ENCODE data around the gene CYB5D1.

Gene CYB5D1

GRCh38 chr17:7833795-7834541, 23.8 kb upstream of the CYB5D1 start, which contains the start of gene KDM6B:
TSS of gene KDM6B (plus strand) at chr17:7834217. CDS start at chr17:7845555, 11,338 bp downstream.
- peak within 1 kb of the TSS; percentile 98 to 99 for H3K27ac ChIP-seq (ENCODE audit: low read depth in 2 of 2, low read length in 2 of 2)
- no peaks in the 10 kb centered on the region for H3K9me3 ChIP-seq (ENCODE audit: control insufficient read depth in 2 of 2, low read length in 2 of 2)
- H3K27me3 ChIP-seq (ENCODE audit: control insufficient read depth in 2 of 2, insufficient read depth in 2 of 2, low read length in 2 of 2) = peaks cover 0 to 5% of the 10 kb centered on the region in 2 donors

DNA sequence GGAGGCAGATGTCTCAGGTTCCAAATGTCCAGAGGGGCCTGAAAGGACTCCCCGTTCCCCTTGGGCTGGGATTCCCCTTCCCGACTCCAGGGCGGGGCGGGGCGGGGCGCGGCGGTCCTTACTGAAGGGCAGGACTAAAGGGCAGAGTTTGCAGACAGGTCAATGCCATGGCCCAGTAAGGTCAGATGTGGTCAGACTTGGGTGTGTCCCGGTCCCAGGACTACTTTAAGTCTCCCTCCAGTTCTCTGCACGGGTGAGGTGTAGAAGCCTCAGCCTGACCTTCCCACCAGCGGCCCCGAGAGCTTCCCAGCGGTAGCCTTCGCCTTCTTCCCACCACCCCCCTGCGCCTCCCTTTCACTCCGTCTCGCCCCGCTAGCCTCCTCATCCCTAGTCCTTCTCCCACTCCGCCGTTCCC, 23.3 kb upstream of the CYB5D1 start:
- Histone ChIP-seq H3K4me1 (ENCODE audit: control insufficient read depth in 2 of 2, insufficient read depth in 2 of 2, low read length in 2 of 2) (peaks cover 38 to 44% of the 10 kb centered on the region in 2 donors), H3K36me3 (ENCODE audit: control insufficient read depth in 2 of 2, insufficient read depth in 2 of 2, low read length in 2 of 2) (no peaks in the 10 kb centered on the region), H3K27me3 (ENCODE audit: control insufficient read depth in 2 of 2, insufficient read depth in 2 of 2, low read length in 2 of 2) (peaks cover 0 to 5% of the 10 kb centered on the region in 2 donors), H3K27ac (ENCODE audit: low read depth in 2 of 2, low read length in 2 of 2) (peak overlapping the region; percentile 98 to 99), H3K9me3 (ENCODE audit: control insufficient read depth in 2 of 2, low read length in 2 of 2) (no peaks in the 10 kb centered on the region), H3K9ac (ENCODE audit: low read depth in 1 of 2, low read length in 2 of 2) (peak overlapping the region; percentile 85 to 96), H3K4me3 (ENCODE audit: low read length in 2 of 2) (peak overlapping the region; percentile 91 to 94)

More at GRCh38 chr17:7833795-7834541, 23.8 kb upstream of the CYB5D1 start, which contains the start of gene KDM6B:
- Histone ChIP-seq H3K36me3 (ENCODE audit: control insufficient read depth in 2 of 2, insufficient read depth in 2 of 2, low read length in 2 of 2) (no peaks in the 10 kb centered on the region), H3K4me1 (ENCODE audit: control insufficient read depth in 2 of 2, insufficient read depth in 2 of 2, low read length in 2 of 2) (peaks cover 32 to 39% of the 10 kb centered on the region in 2 donors), H3K4me3 (ENCODE audit: low read length in 2 of 2) (peak within 1 kb of the TSS; percentile 91 to 94), H3K9ac (ENCODE audit: low read depth in 1 of 2, low read length in 2 of 2) (peak within 1 kb of the TSS; percentile 92 to 96)

GRCh38 chr17:7834957-7835813, 22.6 kb upstream of the CYB5D1 start:
- no peaks in the 10 kb centered on the region for H3K9me3 ChIP-seq (ENCODE audit: control insufficient read depth in 2 of 2, low read length in 2 of 2)
- H3K4me3 ChIP-seq (ENCODE audit: low read length in 2 of 2) = peak overlapping the region; percentile 91 to 94
- peaks cover 44 to 49% of the 10 kb centered on the region in 2 donors for H3K4me1 ChIP-seq (ENCODE audit: control insufficient read depth in 2 of 2, insufficient read depth in 2 of 2, low read length in 2 of 2)
- H3K9ac ChIP-seq (ENCODE audit: low read depth in 1 of 2, low read length in 2 of 2) = peak overlapping the region; percentile 96 to 97
- H3K27me3 ChIP-seq (ENCODE audit: control insufficient read depth in 2 of 2, insufficient read depth in 2 of 2, low read length in 2 of 2) = peaks cover 0 to 2% of the 10 kb centered on the region in 2 donors
- H3K27ac ChIP-seq (ENCODE audit: low read depth in 2 of 2, low read length in 2 of 2) = peak overlapping the region; percentile 98 to 99
- peaks cover 0 to 2% of the 10 kb centered on the region in 2 donors for H3K36me3 ChIP-seq (ENCODE audit: control insufficient read depth in 2 of 2, insufficient read depth in 2 of 2, low read length in 2 of 2)

DNA sequence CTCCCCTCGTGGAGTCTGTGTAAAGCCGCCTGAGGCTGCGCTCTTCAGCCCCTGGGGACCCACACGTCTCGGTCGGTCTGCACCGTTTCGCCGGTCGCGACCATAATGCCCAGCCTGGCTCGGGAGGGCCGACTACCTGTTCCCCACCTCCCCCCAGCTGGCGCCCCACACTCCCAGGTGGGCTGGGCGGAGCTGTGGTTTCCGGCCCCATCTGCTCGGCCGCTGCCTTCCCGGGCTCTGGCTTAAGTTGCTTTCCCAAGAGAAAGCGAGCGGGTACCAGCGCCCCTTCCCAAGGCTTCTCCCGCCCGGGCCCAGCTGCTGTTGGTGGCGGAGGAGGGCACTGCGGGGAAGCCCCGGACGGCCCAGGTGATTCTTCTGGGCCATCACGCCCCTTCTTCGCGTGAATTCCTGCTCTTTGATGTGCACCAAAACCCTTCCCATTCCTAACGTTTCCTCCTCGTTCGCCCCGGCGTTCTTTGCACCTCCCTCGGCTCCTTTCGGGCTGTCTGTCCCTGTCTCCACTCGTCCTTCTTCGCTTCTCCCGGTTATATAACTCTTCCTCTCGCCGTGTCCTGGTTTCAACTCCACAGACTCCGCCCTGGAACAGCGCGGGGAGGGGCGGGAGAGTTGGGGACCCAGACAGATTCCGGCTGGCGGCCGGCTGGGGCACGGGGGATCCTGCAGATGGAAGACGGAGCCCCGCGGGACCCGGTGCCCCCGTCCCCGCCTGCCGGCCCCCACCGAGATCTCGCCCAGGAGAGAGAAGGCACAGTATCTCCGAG, 21.8 kb upstream of the CYB5D1 start:
- H3K36me3 ChIP-seq (ENCODE audit: control insufficient read depth in 2 of 2, insufficient read depth in 2 of 2, low read length in 2 of 2) = peaks cover 0 to 4% of the 10 kb centered on the region in 2 donors
- peaks cover 52 to 57% of the 10 kb centered on the region in 2 donors for H3K4me1 ChIP-seq (ENCODE audit: control insufficient read depth in 2 of 2, insufficient read depth in 2 of 2, low read length in 2 of 2)
- peak overlapping the region; percentile 96 to 97 for H3K9ac ChIP-seq (ENCODE audit: low read depth in 1 of 2, low read length in 2 of 2)
- no peaks in the 10 kb centered on the region for H3K9me3 ChIP-seq (ENCODE audit: control insufficient read depth in 2 of 2, low read length in 2 of 2)
- H3K27ac ChIP-seq (ENCODE audit: low read depth in 2 of 2, low read length in 2 of 2) = peak overlapping the region; percentile 98 to 99
- peak overlapping the region; percentile 91 to 94 for H3K4me3 ChIP-seq (ENCODE audit: low read length in 2 of 2)
- H3K27me3 ChIP-seq (ENCODE audit: control insufficient read depth in 2 of 2, insufficient read depth in 2 of 2, low read length in 2 of 2) = no peaks in the 10 kb centered on the region

DNA sequence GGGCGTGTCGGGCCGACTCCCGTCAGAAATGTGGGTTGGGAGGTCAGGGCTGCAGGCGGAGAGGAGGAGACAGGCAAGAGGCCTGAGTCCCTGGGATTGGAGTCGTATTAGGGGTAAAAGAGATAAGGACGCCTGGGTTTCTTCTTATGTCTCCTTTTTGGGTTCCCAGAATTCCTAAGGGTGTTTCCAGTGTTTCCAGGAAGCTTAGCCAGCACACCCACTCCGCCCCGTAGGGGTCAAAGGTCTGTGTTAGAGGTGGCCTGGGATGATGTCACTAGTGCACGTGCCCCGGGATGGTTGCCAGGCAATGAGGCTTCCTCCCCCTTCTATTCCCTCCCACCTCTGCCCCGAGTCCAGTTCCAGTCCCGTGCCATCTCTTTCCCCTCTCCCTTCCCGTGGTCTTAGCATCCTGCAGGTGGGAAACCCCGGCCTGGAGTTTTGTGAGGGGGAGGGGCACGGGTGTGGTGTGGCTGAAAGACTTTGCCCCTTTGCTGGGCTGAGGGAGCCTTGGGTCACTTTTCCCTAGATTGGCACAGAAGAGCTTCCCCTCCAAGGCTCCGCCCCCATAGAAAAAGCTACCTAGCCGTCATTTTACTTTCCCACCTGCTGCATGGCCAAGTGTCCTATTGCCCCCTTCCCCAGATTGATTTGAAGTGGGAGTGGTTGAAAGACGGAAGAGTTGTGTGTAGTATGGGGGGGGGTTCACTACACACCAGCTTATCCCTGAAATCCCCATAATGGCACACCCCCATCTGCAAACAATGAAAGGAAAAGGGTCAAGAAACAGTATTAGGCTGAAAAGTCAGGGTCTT, 21.0 kb upstream of the CYB5D1 start:
- no peaks in the 10 kb centered on the region for H3K9me3 ChIP-seq (ENCODE audit: control insufficient read depth in 2 of 2, low read length in 2 of 2)
- peak overlapping the region; percentile 96 to 97 for H3K9ac ChIP-seq (ENCODE audit: low read depth in 1 of 2, low read length in 2 of 2)
- H3K27ac ChIP-seq (ENCODE audit: low read depth in 2 of 2, low read length in 2 of 2) = peak overlapping the region; percentile 98 to 99
- no peaks in the 10 kb centered on the region for H3K27me3 ChIP-seq (ENCODE audit: control insufficient read depth in 2 of 2, insufficient read depth in 2 of 2, low read length in 2 of 2)
- H3K36me3 ChIP-seq (ENCODE audit: control insufficient read depth in 2 of 2, insufficient read depth in 2 of 2, low read length in 2 of 2) = peaks cover 2 to 4% of the 10 kb centered on the region in 2 donors
- H3K4me1 ChIP-seq (ENCODE audit: control insufficient read depth in 2 of 2, insufficient read depth in 2 of 2, low read length in 2 of 2) = peaks cover 57 to 63% of the 10 kb centered on the region in 2 donors
- peak overlapping the region; percentile 91 to 94 for H3K4me3 ChIP-seq (ENCODE audit: low read length in 2 of 2)

GRCh38 chr17:7837408-7838088, 20.3 kb upstream of the CYB5D1 start:
- Histone ChIP-seq H3K9ac (ENCODE audit: low read depth in 1 of 2, low read length in 2 of 2) (peak overlapping the region; percentile 96 to 97), H3K27me3 (ENCODE audit: control insufficient read depth in 2 of 2, insufficient read depth in 2 of 2, low read length in 2 of 2) (no peaks in the 10 kb centered on the region), H3K4me1 (ENCODE audit: control insufficient read depth in 2 of 2, insufficient read depth in 2 of 2, low read length in 2 of 2) (peaks cover 57 to 67% of the 10 kb centered on the region in 2 donors), H3K4me3 (ENCODE audit: low read length in 2 of 2) (peak overlapping the region; percentile 91 to 94), H3K36me3 (ENCODE audit: control insufficient read depth in 2 of 2, insufficient read depth in 2 of 2, low read length in 2 of 2) (peaks cover 2 to 4% of the 10 kb centered on the region in 2 donors), H3K9me3 (ENCODE audit: control insufficient read depth in 2 of 2, low read length in 2 of 2) (no peaks in the 10 kb centered on the region), H3K27ac (ENCODE audit: low read depth in 2 of 2, low read length in 2 of 2) (peak overlapping the region; percentile 98 to 99)

DNA sequence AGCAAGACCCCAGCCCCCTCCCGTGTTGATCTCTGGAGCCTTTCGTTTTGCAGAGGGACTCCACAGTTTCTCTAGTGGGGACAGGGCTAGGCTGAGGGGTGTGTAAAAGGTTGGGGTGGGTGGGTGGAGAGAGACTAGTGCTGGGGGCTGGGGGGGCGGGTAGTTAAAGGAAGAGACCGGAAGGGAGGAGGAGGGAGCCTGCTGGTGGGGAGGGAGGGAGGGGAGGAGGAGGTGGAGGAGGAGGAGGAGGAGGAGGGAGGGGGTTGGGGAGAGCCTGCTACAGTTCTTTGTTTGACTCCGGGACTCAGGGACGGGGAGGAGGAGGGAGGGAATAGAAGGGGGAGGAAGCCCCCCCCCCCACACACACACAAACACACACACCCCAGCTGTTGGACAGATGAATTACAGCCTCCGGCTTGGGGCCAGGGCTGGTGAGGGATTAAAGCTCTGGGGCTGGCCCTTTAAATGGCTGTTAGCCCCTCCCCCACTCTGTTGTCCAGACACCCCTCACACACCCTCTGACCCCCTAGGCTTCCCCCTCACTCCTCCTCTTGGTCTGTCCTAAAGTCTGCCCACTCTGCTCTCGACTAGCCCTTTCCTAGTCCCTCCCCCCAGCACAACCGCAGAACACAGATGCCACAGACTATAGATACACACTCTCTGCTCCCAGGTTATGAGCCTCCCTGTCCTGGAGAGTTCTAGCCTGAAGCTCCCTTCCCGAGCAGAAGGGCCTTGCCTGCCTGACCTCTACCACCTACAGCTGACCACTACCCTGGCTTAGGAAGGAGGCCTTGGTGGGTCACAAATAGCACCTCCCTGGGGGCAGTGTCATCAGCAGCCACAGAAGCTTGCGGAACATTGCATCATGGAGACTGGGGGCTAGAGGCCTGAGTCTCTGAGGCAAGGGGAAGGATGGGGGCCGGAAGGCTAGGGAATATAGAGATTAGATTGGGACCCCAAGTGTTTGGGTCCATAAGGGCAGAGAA, 19.4 kb upstream of the CYB5D1 start:
- Histone ChIP-seq H3K4me3 (ENCODE audit: low read length in 2 of 2) (peak overlapping the region; percentile 91 to 94), H3K27ac (ENCODE audit: low read depth in 2 of 2, low read length in 2 of 2) (peak overlapping the region; percentile 98 to 99), H3K9me3 (ENCODE audit: control insufficient read depth in 2 of 2, low read length in 2 of 2) (no peaks in the 10 kb centered on the region), H3K9ac (ENCODE audit: low read depth in 1 of 2, low read length in 2 of 2) (peak overlapping the region; percentile 96 to 97), H3K27me3 (ENCODE audit: control insufficient read depth in 2 of 2, insufficient read depth in 2 of 2, low read length in 2 of 2) (no peaks in the 10 kb centered on the region), H3K36me3 (ENCODE audit: control insufficient read depth in 2 of 2, insufficient read depth in 2 of 2, low read length in 2 of 2) (peaks cover 2 to 4% of the 10 kb centered on the region in 2 donors), H3K4me1 (ENCODE audit: control insufficient read depth in 2 of 2, insufficient read depth in 2 of 2, low read length in 2 of 2) (peaks cover 58 to 69% of the 10 kb centered on the region in 2 donors)
